Right lobe of liver (tissue), 4 donors: ENCODE results near the gene CLSTN1.

Source experiments
- POLR2A ChIP-seq: fragments of 450-650 bp; IDR thresholded peaks from one replicate; pipeline ENCODE4 v1.6.1; 2017; ENCODE audit warnings: antibody characterized with exemption, mild to moderate bottlenecking
- TF ChIP-seq, protein P1 (sequence below), 4 donors: fragments of 200-600 bp in 3 of 4; fragments of 450-650 bp in 1 of 4; IDR thresholded peaks; one replicate each; pipeline versions ENCODE4 v1.5.1 to v1.8.0; 2016 to 2022; ENCODE audit warnings: antibody characterized with exemption in 4 of 4, mild to moderate bottlenecking in 2 of 4
- donor health status: DM: no; HTN: no; CAD: no.
- donor health status: DM: no; HTN: no; CAD: no.
- donor health status: DM: no; HTN: yes; CAD: no.

DNA sequence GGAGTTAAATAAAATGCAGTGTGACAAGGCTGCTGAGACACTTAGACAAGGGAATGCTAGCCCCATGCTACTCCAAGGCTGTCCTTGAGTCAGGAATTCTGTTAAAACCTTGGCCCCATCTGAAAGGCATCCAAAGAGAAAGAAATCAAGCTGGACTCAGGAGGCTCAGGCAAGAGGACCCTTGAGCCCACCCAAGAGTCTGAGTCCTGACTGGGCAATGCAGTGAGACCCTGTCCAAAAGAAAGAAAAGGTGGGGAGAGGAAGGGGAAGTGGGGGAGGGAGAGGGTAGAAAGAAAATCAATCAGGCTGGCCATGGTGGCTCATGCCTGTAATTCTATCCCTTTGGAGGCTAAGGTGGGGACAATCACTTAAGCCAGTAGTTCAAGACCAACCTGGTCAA, 26.7 kb downstream of the CLSTN1 start:
- TF ChIP-seq POLR2A, result no peak
- TF ChIP-seq, protein P1, sequence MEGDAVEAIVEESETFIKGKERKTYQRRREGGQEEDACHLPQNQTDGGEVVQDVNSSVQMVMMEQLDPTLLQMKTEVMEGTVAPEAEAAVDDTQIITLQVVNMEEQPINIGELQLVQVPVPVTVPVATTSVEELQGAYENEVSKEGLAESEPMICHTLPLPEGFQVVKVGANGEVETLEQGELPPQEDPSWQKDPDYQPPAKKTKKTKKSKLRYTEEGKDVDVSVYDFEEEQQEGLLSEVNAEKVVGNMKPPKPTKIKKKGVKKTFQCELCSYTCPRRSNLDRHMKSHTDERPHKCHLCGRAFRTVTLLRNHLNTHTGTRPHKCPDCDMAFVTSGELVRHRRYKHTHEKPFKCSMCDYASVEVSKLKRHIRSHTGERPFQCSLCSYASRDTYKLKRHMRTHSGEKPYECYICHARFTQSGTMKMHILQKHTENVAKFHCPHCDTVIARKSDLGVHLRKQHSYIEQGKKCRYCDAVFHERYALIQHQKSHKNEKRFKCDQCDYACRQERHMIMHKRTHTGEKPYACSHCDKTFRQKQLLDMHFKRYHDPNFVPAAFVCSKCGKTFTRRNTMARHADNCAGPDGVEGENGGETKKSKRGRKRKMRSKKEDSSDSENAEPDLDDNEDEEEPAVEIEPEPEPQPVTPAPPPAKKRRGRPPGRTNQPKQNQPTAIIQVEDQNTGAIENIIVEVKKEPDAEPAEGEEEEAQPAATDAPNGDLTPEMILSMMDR (IDR thresholded peaks at IDR 0.05), result no peak
